Loucy (cell line): Measurements from ENCODE around the gene RASGRP2.
A peak's percentile ranks its signal among the peaks of the same experiment; 100 is the strongest.

ENCODE experiments used
- EZH2phosphoT487 ChIP-seq: fragments of 200-600 bp; IDR thresholded peaks from 2 replicates; pipeline ENCODE4 v1.6.1; 2018; ENCODE audit warnings: antibody characterized with exemption, mild to moderate bottlenecking, moderate library complexity, borderline replicate concordance
- TF ChIP-seq, protein P1 (sequence below): fragments of 200-600 bp; sonication (generic); conservative IDR thresholded peaks from 2 replicates; pipeline ENCODE4 v1.5.1; 2014; ENCODE audit warnings: mild to moderate bottlenecking, antibody characterized with exemption, low read length

DNA sequence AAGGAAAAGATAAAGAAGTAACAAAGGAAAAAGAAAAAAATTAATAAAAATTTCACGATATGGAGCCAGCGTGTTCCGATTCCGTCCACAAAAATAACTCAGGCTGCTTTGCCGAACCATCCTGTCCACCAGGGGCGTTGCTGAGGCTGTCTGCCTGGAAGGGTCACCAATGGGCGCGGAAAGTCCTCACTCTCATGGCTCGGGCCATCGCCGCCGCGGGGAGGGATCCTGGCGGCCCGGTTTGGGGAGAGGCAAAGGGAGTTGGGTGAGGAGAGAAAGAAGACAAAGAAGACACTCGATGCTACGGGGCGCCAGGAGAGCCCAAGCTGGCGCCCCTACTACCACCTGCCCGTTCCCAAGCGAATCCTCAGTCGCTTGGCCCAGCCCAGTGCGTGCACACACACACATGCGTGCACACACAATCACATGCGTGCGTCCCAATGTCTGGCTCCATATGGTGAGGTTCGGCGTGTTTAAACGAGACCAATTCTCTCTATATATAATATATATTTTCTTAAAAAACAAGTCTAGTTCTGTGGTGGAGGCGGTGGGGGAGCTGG is 21.4 kb upstream of the RASGRP2 start:
- TF ChIP-seq, protein P1, sequence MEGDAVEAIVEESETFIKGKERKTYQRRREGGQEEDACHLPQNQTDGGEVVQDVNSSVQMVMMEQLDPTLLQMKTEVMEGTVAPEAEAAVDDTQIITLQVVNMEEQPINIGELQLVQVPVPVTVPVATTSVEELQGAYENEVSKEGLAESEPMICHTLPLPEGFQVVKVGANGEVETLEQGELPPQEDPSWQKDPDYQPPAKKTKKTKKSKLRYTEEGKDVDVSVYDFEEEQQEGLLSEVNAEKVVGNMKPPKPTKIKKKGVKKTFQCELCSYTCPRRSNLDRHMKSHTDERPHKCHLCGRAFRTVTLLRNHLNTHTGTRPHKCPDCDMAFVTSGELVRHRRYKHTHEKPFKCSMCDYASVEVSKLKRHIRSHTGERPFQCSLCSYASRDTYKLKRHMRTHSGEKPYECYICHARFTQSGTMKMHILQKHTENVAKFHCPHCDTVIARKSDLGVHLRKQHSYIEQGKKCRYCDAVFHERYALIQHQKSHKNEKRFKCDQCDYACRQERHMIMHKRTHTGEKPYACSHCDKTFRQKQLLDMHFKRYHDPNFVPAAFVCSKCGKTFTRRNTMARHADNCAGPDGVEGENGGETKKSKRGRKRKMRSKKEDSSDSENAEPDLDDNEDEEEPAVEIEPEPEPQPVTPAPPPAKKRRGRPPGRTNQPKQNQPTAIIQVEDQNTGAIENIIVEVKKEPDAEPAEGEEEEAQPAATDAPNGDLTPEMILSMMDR = peak; percentile 23; the same call in 1 of the 2 replicates
- TF ChIP-seq EZH2phosphoT487 = no peak
